ENCODE results near the gene PEX5.
A peak's percentile ranks its signal among the peaks of the same experiment; 100 is the strongest.

Gene PEX5

GRCh38 chr12:7189398-7190267, at the start of gene PEX5:
Gene PEX5 (plus strand): TSS chr12:7189686. CDS start chr12:7190378, 692 bp downstream.
- DNase-seq (ENCODE audit: low read depth in 2 of 3, low spot score in 1 of 3): peak; percentile 60 to 78 (median 77)

GRCh38 chr12:7141351-7142005, 48.0 kb upstream of the PEX5 start:
- DNase-seq (ENCODE audit: low read depth in 2 of 3, low spot score in 1 of 3): no peak

GRCh38 chr12:7142056-7142644, 47.3 kb upstream of the PEX5 start:
- DNase-seq (ENCODE audit: low read depth in 2 of 3, low spot score in 1 of 3): peak; percentile 26 to 44 (median 35)

- no peak for DNase-seq (ENCODE audit: low read depth in 2 of 3, low spot score in 1 of 3)
These were observed 46.5 kb upstream of the PEX5 start for GRCh38 chr12:7142809-7143465.

GRCh38 chr12:7143564-7143963, 45.9 kb upstream of the PEX5 start:
- DNase-seq (ENCODE audit: low read depth in 2 of 3, low spot score in 1 of 3): no peak

- no peak for DNase-seq (ENCODE audit: low read depth in 2 of 3, low spot score in 1 of 3)
These were observed 44.9 kb upstream of the PEX5 start for GRCh38 chr12:7144414-7145120.

GRCh38 chr12:7145671-7146070, 43.8 kb upstream of the PEX5 start:
- DNase-seq (ENCODE audit: low read depth in 2 of 3, low spot score in 1 of 3): no peak

GRCh38 chr12:7146228-7146627, 43.3 kb upstream of the PEX5 start:
- DNase-seq (ENCODE audit: low read depth in 2 of 3, low spot score in 1 of 3): no peak

GRCh38 chr12:7146906-7147305, 42.6 kb upstream of the PEX5 start:
- no peak for DNase-seq (ENCODE audit: low read depth in 2 of 3, low spot score in 1 of 3)

GRCh38 chr12:7150356-7150755, 39.1 kb upstream of the PEX5 start:
- DNase-seq (ENCODE audit: low read depth in 2 of 3, low spot score in 1 of 3): no peak

GRCh38 chr12:7150841-7151240, 38.6 kb upstream of the PEX5 start:
- DNase-seq (ENCODE audit: low read depth in 2 of 3, low spot score in 1 of 3): no peak

GRCh38 chr12:7151532-7151931, 38.0 kb upstream of the PEX5 start:
- DNase-seq (ENCODE audit: low read depth in 2 of 3, low spot score in 1 of 3): no peak

- DNase-seq (ENCODE audit: low read depth in 2 of 3, low spot score in 1 of 3): no peak
These were observed 36.7 kb upstream of the PEX5 start for GRCh38 chr12:7152818-7153217.

GRCh38 chr12:7154042-7154441, 35.4 kb upstream of the PEX5 start:
- DNase-seq (ENCODE audit: low read depth in 2 of 3, low spot score in 1 of 3): no peak

- no peak for DNase-seq (ENCODE audit: low read depth in 2 of 3, low spot score in 1 of 3)
These were observed 34.5 kb upstream of the PEX5 start for GRCh38 chr12:7154901-7155470.

GRCh38 chr12:7155471-7156034, 33.9 kb upstream of the PEX5 start:
- no peak for DNase-seq (ENCODE audit: low read depth in 2 of 3, low spot score in 1 of 3)

GRCh38 chr12:7156259-7157197, 33.0 kb upstream of the PEX5 start:
- no peak for DNase-seq (ENCODE audit: low read depth in 2 of 3, low spot score in 1 of 3)

GRCh38 chr12:7157391-7157790, 32.1 kb upstream of the PEX5 start:
- DNase-seq (ENCODE audit: low read depth in 2 of 3, low spot score in 1 of 3): no peak
